ENCODE data around the gene FUCA2.

The FUCA2 gene

DNA sequence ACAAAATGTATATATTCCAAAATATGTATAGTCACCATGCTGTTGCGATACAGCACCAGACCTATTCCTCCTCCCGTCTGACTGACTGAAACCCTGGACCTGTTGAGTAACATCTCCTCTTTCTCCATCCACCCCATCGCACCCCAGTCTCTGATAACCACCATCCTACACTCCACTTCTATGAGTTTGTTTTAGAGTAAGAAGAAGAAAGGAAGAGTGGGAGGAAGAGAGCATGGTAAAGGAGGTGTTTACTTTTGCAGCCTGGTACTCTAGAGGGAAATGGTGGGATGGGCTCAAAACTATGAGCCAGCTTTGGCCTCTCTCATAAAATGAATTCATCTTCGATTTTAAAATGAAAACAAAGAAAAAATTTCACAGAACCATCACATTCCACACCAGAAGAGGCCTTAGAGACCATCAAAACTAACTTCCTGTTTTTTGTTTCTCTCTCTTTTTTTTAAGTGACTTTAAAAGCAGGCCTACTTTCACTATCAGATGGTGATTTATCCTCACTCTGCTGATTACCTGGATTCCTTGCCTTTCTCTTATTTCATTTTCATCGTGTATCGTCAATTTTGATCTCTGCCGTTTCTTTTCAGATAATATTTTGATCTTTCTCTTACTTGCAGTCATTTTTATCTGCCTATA is 16.8 kb upstream of the FUCA2 start:
- Histone ChIP-seq H2AK5ac (ENCODE audit: low read length) (no peak overlapping the region), H3K36me3 (ENCODE audit: control insufficient read depth in 1 of 2, insufficient read depth in 2 of 2, low read length in 2 of 2) (no peaks in the 10 kb centered on the region), H3K79me1 (ENCODE audit: low read length) (no peaks in the 10 kb centered on the region), H3K23ac (ENCODE audit: low read length) (no peak overlapping the region), H3K18ac (ENCODE audit: low read length) (no peak overlapping the region), H2BK5ac (ENCODE audit: low read depth, low read length, poor library complexity) (no peak overlapping the region), H2BK12ac (ENCODE audit: low read length) (no peak overlapping the region), H3K4me1 (ENCODE audit: control insufficient read depth in 1 of 2, insufficient read depth in 2 of 2, low read length in 2 of 2) (no peaks in the 10 kb centered on the region), H3K9ac (ENCODE audit: low read length) (no peak overlapping the region), H2BK120ac (ENCODE audit: insufficient read depth, low read length, poor library complexity) (no peak overlapping the region), H4K91ac (ENCODE audit: low read depth, low read length) (no peak overlapping the region), H3K9me3 (ENCODE audit: insufficient read depth, low read depth, low read length) (no peaks in the 10 kb centered on the region), H3K4me3 (ENCODE audit: low read depth, low read length) (no peak overlapping the region), H3K27ac (ENCODE audit: low read depth, low read length) (no peak overlapping the region), H3K4me2 (ENCODE audit: low read length) (no peak overlapping the region), H3K79me2 (ENCODE audit: control insufficient read depth, insufficient read depth, low read length, poor library complexity) (no peaks in the 10 kb centered on the region), H3K4ac (ENCODE audit: low read depth, low read length) (no peak overlapping the region), H2AFZ (ENCODE audit: insufficient read depth, low read length, poor library complexity) (no peak overlapping the region), H3K27me3 (ENCODE audit: insufficient read depth, low read length) (no peaks in the 10 kb centered on the region), H4K8ac (ENCODE audit: low read depth, low read length) (no peak overlapping the region), H3K14ac (ENCODE audit: low read length) (no peak overlapping the region), H4K12ac (ENCODE audit: low read depth, low read length) (no peak overlapping the region)
- no peak for DNase-seq
- no CpG with 5 or more reads among the region's 7 CpGs for WGBS (ENCODE audit: extremely low coverage, insufficient coverage, insufficient read length)

DNA sequence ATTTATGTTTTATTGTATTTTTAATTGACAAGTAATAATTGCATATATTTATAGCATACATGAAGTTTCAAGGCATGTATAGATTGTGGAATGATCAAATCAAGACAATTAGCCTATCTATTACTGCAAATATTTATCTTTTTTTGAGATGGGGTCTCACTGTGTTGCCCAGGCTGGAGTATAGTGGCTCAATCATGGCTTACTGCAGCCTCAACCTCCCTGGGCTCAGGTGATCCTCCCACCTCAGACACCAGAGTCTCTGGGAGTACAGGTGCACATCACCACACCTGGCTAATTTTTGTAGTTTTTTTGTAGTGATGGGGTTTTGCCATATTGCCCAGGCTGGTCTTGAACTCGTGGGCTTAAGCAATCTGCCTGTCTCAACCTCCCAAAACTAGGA is 16.2 kb upstream of the FUCA2 start:
- no peak overlapping the region for H2BK120ac ChIP-seq (ENCODE audit: insufficient read depth, low read length, poor library complexity)
- no peaks in the 10 kb centered on the region for H3K4me1 ChIP-seq (ENCODE audit: control insufficient read depth in 1 of 2, insufficient read depth in 2 of 2, low read length in 2 of 2)
- no peak overlapping the region for H3K14ac ChIP-seq (ENCODE audit: low read length)
- no peak overlapping the region for H3K23ac ChIP-seq (ENCODE audit: low read length)
- no peak overlapping the region for H2BK12ac ChIP-seq (ENCODE audit: low read length)
- H3K4me3 ChIP-seq (ENCODE audit: low read depth, low read length), result no peak overlapping the region
- H2AFZ ChIP-seq (ENCODE audit: insufficient read depth, low read length, poor library complexity), result no peak overlapping the region
- no peaks in the 10 kb centered on the region for H3K79me1 ChIP-seq (ENCODE audit: low read length)
- no peak overlapping the region for H3K4me2 ChIP-seq (ENCODE audit: low read length)
- H3K27ac ChIP-seq (ENCODE audit: low read depth, low read length), result no peak overlapping the region
- H3K36me3 ChIP-seq (ENCODE audit: control insufficient read depth in 1 of 2, insufficient read depth in 2 of 2, low read length in 2 of 2), result no peaks in the 10 kb centered on the region
- H4K91ac ChIP-seq (ENCODE audit: low read depth, low read length), result no peak overlapping the region
- H3K79me2 ChIP-seq (ENCODE audit: control insufficient read depth, insufficient read depth, low read length, poor library complexity), result no peaks in the 10 kb centered on the region
- H3K9me3 ChIP-seq (ENCODE audit: insufficient read depth, low read depth, low read length), result no peaks in the 10 kb centered on the region
- H2BK5ac ChIP-seq (ENCODE audit: low read depth, low read length, poor library complexity), result no peak overlapping the region
- no peak overlapping the region for H4K8ac ChIP-seq (ENCODE audit: low read depth, low read length)
- H4K12ac ChIP-seq (ENCODE audit: low read depth, low read length), result no peak overlapping the region
- no peak overlapping the region for H3K9ac ChIP-seq (ENCODE audit: low read length)
- no CpG with 5 or more reads among the region's 1 CpG for WGBS (ENCODE audit: extremely low coverage, insufficient coverage, insufficient read length)
- H3K27me3 ChIP-seq (ENCODE audit: insufficient read depth, low read length), result no peaks in the 10 kb centered on the region
- DNase-seq, result no peak
- H3K4ac ChIP-seq (ENCODE audit: low read depth, low read length), result no peak overlapping the region
- no peak overlapping the region for H3K18ac ChIP-seq (ENCODE audit: low read length)
- H2AK5ac ChIP-seq (ENCODE audit: low read length), result no peak overlapping the region

DNA sequence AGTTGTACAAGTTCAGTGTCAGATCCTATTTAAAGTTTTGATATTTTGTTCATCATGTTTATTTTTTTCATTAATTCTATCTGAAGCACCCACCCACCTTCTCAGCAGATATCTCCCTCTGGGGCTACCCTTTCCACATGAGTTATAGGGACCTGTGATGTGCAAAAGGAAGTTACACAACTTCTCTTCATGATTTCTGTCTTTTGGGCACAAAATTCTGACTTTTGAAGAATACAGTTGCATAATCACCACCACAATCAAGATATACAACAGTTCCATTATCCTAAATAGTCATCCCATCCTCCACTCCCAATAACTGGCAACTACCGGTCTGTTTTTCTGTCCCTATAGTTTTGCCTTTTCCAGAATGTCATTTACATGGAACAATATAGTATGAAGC is 13.8 kb upstream of the FUCA2 start:
- H4K91ac ChIP-seq (ENCODE audit: low read depth, low read length), result no peak overlapping the region
- DNase-seq, result no peak
- H4K12ac ChIP-seq (ENCODE audit: low read depth, low read length), result no peak overlapping the region
- H4K8ac ChIP-seq (ENCODE audit: low read depth, low read length), result no peak overlapping the region
- H3K79me2 ChIP-seq (ENCODE audit: control insufficient read depth, insufficient read depth, low read length, poor library complexity), result no peaks in the 10 kb centered on the region
- no peak overlapping the region for H3K4me3 ChIP-seq (ENCODE audit: low read depth, low read length)
- H3K36me3 ChIP-seq (ENCODE audit: control insufficient read depth in 1 of 2, insufficient read depth in 2 of 2, low read length in 2 of 2), result no peaks in the 10 kb centered on the region
- H2BK120ac ChIP-seq (ENCODE audit: insufficient read depth, low read length, poor library complexity), result no peak overlapping the region
- H2AFZ ChIP-seq (ENCODE audit: insufficient read depth, low read length, poor library complexity), result no peak overlapping the region
- H3K4me1 ChIP-seq (ENCODE audit: control insufficient read depth in 1 of 2, insufficient read depth in 2 of 2, low read length in 2 of 2), result no peaks in the 10 kb centered on the region
- peaks cover 2% of the 10 kb centered on the region for H3K9me3 ChIP-seq (ENCODE audit: insufficient read depth, low read depth, low read length)
- H3K27ac ChIP-seq (ENCODE audit: low read depth, low read length), result no peak overlapping the region
- no peak overlapping the region for H2BK5ac ChIP-seq (ENCODE audit: low read depth, low read length, poor library complexity)
- H3K79me1 ChIP-seq (ENCODE audit: low read length), result no peaks in the 10 kb centered on the region
- H3K27me3 ChIP-seq (ENCODE audit: insufficient read depth, low read length), result no peaks in the 10 kb centered on the region
- no peak overlapping the region for H3K9ac ChIP-seq (ENCODE audit: low read length)
- H2AK5ac ChIP-seq (ENCODE audit: low read length), result no peak overlapping the region
- H3K14ac ChIP-seq (ENCODE audit: low read length), result no peak overlapping the region
- no CpG with 5 or more reads among the region's 1 CpG for WGBS (ENCODE audit: extremely low coverage, insufficient coverage, insufficient read length)
- no peak overlapping the region for H3K23ac ChIP-seq (ENCODE audit: low read length)
- H2BK12ac ChIP-seq (ENCODE audit: low read length), result no peak overlapping the region
- no peak overlapping the region for H3K4ac ChIP-seq (ENCODE audit: low read depth, low read length)
- H3K18ac ChIP-seq (ENCODE audit: low read length), result no peak overlapping the region
- H3K4me2 ChIP-seq (ENCODE audit: low read length), result no peak overlapping the region

DNA sequence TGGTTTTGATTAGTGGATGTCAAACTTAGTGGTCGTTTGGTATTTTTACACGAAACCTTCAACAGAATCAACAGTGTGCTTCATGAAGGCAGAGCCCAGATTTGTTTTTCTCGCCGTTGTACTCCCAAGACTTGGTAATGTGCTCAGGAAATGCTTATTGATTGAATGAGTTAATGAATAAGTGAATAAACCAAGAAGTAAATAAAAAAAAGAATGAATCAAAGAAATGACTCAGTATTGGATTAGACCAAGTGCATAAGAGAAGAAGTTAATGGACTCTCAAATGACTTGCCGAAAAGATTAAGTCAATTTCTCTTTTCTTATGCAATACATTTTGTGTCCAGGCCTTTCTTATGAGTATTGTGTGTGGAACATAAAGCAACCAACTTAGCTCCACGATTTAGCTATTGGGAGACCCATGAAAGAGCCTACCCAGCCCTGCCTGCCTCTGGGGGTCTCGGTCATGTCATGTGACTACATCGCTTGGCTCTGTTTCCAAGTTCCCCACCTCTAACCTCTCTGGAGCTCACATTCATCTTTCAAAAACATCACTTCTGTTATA is 10.6 kb upstream of the FUCA2 start:
- Histone ChIP-seq H3K4ac (ENCODE audit: low read depth, low read length) (no peak overlapping the region), H3K36me3 (ENCODE audit: control insufficient read depth in 1 of 2, insufficient read depth in 2 of 2, low read length in 2 of 2) (no peaks in the 10 kb centered on the region), H2BK5ac (ENCODE audit: low read depth, low read length, poor library complexity) (no peak overlapping the region), H3K4me3 (ENCODE audit: low read depth, low read length) (no peak overlapping the region), H3K27ac (ENCODE audit: low read depth, low read length) (no peak overlapping the region), H2BK120ac (ENCODE audit: insufficient read depth, low read length, poor library complexity) (no peak overlapping the region), H3K79me2 (ENCODE audit: control insufficient read depth, insufficient read depth, low read length, poor library complexity) (no peaks in the 10 kb centered on the region), H4K12ac (ENCODE audit: low read depth, low read length) (no peak overlapping the region), H2AFZ (ENCODE audit: insufficient read depth, low read length, poor library complexity) (no peak overlapping the region), H4K8ac (ENCODE audit: low read depth, low read length) (no peak overlapping the region), H3K4me2 (ENCODE audit: low read length) (no peak overlapping the region), H2BK12ac (ENCODE audit: low read length) (no peak overlapping the region), H3K9me3 (ENCODE audit: insufficient read depth, low read depth, low read length) (peaks cover 2% of the 10 kb centered on the region), H2AK5ac (ENCODE audit: low read length) (no peak overlapping the region), H4K91ac (ENCODE audit: low read depth, low read length) (no peak overlapping the region), H3K4me1 (ENCODE audit: control insufficient read depth in 1 of 2, insufficient read depth in 2 of 2, low read length in 2 of 2) (no peaks in the 10 kb centered on the region), H3K9ac (ENCODE audit: low read length) (no peak overlapping the region), H3K23ac (ENCODE audit: low read length) (no peak overlapping the region), H3K79me1 (ENCODE audit: low read length) (no peaks in the 10 kb centered on the region), H3K18ac (ENCODE audit: low read length) (no peak overlapping the region), H3K27me3 (ENCODE audit: insufficient read depth, low read length) (no peaks in the 10 kb centered on the region), H3K14ac (ENCODE audit: low read length) (no peak overlapping the region)
- no CpG with 5 or more reads among the region's 8 CpGs for WGBS (ENCODE audit: extremely low coverage, insufficient coverage, insufficient read length)
- no peak for DNase-seq

Measured in trophoblast cell (in vitro differentiated cells and primary cell).